GM11168 (cell line): ENCODE measurements around the gene PCDHGA2.
"Not testable (repeated sequence)": the region's sequence is repeated elsewhere in the genome, so short reads cannot be mapped to it uniquely, and the experiment has no call there.

Experiments
- in situ Hi-C: fragments of 300-500 bp; cut with MboI; formaldehyde crosslinking; loops from one replicate; pipeline ENCODE4 v1.12.0; 2022; ENCODE audit warnings: low sequenced_read_pairs; ENCODE audit not compliant: unreplicated experiment

The PCDHGA2 gene

DNA sequence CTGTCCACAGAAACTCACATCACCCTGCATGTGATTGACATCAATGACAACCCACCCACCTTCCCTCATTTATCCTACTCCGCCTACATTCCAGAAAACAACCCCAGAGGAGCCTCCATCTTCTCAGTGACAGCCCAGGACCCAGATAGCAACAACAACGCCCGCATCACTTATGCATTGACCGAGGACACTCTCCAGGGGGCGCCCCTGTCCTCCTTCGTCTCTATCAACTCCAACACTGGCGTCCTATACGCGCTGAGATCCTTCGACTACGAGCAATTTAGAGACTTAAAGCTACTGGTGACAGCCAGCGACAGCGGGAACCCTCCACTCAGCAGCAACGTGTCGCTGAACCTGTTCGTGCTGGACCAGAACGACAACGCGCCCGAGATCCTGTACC, 6.8 kb downstream of the PCDHGA2 start:
- in situ Hi-C loops: no loop called here

DNA sequence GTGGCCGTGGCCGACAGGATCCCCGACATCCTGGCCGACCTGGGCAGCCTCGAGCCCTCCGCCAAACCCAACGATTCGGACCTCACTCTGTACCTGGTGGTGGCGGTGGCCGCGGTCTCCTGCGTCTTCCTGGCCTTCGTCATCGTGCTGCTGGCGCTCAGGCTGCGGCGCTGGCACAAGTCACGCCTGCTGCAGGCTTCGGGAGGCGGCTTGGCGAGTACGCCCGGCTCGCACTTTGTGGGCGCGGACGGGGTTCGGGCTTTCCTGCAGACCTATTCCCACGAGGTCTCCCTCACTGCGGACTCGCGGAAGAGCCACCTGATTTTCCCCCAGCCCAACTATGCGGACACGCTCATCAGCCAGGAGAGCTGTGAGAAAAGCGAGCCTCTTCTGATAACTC, 7.5 kb downstream of the PCDHGA2 start:
- in situ Hi-C loops: not testable (repeated sequence)

DNA sequence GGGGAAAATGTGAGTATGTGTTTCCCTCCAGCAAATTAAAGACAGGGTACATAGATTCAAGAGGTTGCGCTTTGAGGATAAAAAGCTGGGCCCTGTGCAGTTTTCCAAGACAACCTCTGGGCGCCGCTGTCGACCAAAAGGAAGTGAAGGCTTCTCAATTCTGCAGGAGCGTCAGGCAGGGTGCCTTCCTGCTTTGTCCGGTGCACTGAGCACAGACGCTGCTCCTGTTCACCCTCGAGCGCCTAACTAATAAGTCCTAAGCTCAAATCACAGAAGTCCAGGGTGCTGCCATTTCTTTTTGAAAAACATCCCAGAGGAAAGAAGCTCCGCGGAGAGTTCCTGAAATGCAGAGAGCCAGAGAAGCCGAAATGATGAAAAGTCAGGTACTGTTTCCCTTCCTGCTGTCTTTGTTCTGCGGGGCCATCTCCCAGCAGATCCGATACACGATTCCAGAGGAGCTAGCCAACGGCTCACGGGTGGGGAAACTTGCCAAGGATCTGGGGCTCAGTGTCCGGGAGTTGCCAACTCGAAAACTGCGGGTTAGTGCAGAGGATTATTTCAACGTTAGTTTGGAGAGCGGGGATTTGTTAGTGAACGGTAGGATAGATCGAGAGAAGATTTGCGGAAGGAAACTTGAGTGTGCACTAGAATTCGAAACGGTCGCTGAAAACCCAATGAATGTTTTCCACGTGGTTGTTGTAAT, 11.5 kb downstream of the PCDHGA2 start, which contains the start of gene PCDHGB1:
TSS of gene PCDHGB1 (plus strand) at position 183 of the 703 bp plus-strand sequence. CDS start at position 345, 162 bp downstream.
- in situ Hi-C loops: no loop called here

GRCh38 chr5:141351591-141351990, 13.0 kb downstream of the PCDHGA2 start:
- in situ Hi-C loops: no loop called here

- in situ Hi-C loops: no loop called here
These were observed 16.4 kb downstream of the PCDHGA2 start, which contains the start of gene PCDHGA4 for GRCh38 chr5:141354900-141355469. Gene PCDHGA4 (plus strand): TSS chr5:141355021. CDS start chr5:141355108, 87 bp downstream.

DNA sequence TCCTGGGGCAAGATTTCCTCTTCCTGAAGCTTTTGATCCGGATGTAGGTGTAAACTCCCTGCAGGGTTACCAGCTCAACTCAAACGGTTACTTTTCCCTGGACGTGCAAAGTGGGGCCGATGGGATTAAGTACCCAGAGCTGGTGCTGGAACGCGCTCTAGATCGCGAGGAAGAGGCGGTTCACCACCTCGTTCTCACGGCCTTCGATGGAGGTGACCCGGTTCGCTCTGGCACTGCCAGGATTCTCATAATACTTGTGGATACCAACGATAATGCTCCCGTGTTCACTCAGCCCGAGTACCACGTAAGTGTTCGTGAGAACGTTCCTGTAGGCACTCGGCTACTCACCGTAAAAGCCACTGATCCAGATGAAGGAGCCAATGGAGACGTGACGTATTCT, 17.1 kb downstream of the PCDHGA2 start:
- in situ Hi-C loops: no loop called here

DNA sequence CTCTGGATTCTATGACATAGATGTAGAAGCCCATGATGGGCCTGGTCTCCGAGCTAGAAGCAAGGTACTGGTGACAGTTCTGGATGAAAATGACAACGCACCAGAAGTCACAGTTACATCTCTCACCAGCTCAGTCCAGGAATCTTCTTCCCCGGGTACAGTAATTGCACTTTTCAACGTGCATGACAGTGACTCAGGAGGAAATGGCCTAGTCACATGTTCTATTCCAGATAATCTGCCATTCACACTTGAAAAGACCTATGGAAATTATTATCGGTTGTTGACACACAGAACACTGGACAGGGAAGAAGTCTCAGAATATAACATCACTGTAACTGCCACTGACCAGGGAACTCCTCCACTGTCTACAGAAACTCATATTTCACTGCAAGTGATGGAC, 17.6 kb downstream of the PCDHGA2 start:
- in situ Hi-C loops: no loop called here

DNA sequence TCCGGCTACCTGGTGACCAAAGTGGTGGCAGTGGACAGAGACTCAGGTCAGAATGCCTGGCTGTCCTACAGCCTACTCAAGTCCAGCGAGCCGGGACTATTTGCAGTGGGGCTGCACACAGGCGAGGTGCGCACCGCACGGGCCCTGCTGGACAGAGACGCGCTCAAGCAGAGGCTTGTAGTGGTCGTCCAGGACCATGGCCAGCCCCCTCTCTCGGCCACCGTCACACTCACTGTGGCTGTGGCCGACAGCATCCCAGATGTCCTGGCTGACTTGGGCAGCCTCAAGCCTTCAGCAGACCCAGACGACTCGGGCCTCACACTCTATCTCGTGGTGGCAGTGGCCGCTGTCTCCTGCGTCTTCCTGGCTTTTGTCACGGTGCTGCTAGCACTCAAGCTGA, 18.4 kb downstream of the PCDHGA2 start:
- in situ Hi-C loops: no loop called here

GRCh38 chr5:141359790-141360426, 21.3 kb downstream of the PCDHGA2 start, which contains the start of gene PCDHGB2:
Gene PCDHGB2 (plus strand): TSS chr5:141359994. CDS start chr5:141360136, 142 bp downstream.
- in situ Hi-C loops: no loop called here

DNA sequence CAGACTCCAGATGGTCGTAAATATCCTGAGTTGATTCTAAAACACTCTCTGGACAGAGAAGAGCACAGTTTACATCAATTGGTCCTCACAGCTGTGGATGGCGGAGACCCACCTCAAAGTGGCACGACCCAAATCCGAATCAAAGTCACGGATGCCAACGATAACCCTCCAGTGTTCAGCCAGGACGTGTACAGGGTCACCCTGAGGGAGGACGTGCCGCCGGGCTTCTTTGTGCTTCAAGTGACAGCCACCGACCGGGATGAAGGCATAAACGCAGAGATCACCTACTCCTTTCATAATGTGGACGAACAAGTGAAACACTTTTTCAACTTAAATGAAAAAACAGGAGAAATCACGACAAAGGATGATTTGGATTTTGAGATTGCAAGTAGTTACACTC, 22.1 kb downstream of the PCDHGA2 start:
- in situ Hi-C loops: no loop called here

DNA sequence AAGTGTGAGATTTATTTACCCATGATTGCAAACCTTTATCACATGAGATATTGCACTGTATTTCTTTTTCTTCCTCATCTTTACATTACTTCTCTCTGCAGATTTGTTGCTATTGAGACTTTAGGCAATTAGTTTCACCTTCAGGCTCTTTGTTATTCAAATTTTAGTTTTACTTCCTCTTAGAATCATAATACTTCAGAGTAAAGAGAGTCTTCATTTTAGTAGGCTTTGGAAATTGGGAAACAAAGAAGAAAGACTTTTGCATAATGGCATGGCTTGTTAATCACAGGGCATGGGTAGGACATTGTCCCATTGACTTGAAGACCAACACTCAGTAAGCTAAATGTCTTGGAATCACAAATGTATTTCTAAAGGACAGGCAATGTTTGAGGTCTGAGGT, 24.2 kb downstream of the PCDHGA2 start:
- in situ Hi-C loops: no loop called here

DNA sequence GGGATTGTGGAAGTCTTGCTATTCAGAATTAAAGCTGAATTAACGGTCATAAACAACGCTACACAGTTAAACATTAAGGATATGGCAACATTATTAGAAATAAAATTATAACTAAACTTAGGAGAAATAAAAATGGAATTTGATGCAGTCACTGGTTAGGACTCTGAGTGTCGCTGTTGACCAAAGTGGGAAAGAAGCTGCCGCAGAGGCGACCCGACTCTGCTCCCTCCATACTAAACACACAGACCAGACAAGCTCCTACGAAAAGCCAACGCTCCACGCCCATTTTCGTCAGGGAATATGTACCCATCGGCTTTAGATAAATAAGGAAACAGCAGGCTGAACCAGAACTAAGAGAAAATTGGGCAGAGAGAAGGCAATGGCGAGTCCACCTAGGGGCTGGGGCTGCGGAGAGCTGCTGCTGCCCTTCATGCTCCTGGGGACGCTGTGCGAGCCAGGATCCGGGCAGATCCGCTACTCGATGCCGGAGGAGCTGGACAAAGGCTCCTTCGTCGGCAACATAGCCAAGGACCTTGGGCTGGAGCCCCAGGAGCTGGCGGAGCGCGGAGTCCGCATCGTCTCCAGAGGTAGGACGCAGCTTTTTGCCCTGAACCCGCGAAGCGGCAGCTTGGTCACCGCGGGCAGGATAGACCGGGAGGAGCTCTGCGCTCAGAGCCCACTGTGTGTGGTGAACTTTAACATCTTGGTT, 25.5 kb downstream of the PCDHGA2 start, which contains the start of gene PCDHGA5:
TSS of gene PCDHGA5 (plus strand) at position 211 of the 709 bp plus-strand sequence. CDS start at position 380, 169 bp downstream.
- in situ Hi-C loops: no loop called here

DNA sequence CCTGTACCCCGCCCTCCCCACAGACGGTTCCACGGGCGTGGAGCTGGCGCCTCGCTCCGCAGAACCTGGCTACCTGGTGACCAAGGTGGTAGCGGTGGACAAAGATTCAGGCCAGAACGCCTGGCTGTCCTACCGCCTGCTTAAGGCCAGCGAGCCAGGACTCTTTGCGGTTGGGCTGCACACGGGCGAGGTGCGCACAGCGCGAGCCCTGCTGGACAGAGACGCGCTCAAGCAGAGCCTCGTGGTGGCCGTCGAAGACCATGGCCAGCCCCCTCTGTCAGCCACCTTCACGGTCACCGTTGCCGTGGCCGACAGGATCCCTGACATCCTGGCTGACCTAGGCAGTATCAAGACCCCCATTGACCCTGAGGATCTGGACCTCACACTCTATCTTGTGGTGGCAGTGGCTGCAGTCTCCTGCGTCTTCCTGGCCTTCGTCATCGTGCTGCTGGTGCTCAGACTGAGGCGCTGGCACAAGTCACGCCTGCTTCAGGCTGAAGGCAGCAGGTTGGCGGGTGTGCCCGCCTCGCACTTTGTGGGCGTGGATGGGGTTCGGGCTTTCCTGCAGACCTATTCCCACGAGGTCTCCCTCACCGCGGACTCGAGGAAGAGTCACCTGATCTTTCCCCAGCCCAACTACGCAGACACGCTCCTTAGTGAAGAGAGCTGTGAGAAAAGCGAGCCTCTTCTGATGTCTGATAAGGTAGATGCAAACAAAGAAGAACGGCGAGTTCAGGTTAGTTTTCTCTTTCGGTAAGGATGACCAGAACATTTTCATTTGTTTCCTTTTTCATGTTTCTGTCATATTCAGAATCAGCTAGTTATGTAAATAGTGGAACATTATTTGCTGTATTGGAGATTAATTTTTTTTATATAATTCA, 27.7 kb downstream of the PCDHGA2 start:
- in situ Hi-C loops: no loop called here

DNA sequence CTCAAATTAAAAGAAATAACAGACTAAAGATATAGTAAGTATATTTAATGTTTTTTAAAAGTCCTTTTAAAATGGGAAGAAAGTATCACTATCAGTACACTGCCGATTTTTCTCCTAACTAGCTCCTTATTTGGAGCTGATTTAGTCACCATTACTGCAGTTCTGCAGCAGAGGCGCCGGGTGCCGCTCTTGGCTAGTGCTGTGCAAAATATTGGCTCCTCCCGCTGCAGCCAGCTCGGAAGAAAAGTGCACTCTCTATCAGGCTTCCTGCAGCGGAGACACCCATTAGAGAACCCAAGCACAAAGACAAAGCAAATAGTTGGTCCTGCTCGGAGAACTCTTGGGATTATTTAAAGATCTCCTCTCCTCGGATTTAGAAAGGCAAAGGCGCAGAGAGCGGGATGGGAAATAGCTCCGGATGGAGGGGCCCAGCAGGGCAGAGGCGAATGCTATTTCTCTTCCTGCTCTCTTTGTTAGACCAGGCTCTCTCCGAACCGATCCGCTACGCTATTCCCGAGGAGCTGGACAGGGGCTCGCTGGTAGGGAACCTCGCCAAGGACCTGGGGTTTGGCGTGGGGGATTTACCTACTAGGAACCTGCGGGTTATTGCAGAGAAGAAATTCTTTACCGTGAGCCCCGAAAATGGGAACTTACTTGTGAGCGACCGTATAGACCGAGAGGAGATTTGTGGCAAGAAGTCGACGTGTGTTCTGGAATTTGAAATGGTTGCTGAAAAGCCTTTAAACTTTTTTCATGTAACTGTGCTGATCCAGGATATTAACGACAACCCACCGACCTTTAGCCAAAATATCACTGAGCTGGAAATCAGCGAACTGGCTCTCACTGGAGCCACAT, 31.7 kb downstream of the PCDHGA2 start, which contains the start of gene PCDHGB3:
TSS of gene PCDHGB3 (plus strand) at position 249 of the 855 bp plus-strand sequence. CDS start at position 402, 153 bp downstream.
- in situ Hi-C loops: no loop called here

DNA sequence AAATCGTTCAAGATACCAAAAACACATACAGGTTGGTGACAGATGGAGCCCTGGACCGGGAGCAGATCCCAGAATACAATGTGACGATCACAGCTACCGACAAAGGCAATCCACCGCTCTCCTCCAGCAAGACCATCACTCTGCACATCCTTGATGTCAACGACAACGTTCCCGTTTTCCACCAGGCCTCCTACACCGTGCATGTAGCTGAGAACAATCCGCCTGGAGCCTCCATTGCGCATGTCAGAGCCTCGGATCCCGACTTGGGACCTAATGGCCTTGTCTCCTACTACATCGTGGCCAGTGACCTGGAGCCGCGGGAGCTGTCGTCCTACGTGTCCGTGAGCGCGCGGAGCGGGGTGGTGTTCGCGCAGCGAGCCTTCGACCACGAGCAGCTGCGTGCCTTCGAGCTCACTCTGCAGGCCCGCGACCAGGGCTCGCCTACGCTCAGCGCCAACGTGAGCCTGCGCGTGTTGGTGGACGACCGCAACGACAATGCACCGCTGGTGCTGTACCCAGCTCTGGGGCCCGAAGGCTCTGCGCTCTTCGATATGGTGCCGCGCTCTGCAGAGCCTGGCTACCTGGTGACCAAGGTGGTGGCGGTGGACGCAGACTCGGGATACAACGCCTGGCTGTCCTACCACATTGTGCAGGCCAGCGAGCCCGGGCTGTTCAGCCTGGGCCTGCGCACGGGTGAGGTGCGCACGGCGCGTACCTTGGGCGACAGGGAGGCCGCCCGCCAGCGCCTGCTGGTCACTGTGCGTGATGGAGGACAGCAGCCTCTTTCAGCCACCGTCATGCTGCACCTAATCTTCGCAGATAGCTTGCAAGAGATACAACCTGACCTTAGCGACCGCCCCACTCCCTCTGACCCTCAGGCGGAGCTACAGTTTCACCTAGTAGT, 33.3 kb downstream of the PCDHGA2 start:
- in situ Hi-C loops: no loop called here

DNA sequence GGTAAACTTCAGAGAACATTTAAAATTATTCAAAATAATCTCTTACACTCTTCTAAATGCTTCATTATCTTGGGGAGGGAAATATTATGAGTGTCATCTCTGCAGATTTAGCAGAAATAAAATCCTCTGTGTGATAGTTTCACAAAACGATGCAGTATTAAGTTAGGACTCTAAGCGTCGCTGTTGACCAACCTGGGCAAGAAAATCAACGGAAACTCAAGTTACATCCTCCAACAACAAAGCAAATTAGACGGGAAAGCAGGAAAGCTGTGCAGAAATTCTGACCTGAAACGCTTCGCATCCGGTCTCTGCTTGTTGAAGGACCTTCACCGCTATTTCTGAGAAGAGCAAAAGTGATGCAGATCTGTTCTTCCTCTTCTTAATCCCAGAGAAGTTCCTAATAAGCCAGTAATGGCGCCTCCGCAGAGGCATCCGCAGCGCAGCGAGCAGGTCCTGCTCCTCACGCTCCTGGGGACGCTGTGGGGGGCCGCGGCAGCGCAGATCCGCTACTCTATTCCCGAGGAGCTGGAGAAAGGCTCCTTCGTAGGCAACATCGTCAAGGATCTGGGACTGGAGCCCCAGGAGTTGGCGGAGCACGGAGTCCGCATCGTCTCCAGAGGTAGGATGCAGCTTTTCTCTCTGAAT, 35.2 kb downstream of the PCDHGA2 start, which contains the start of gene PCDHGA6:
TSS of gene PCDHGA6 (plus strand) at position 219 of the 645 bp plus-strand sequence. CDS start at position 412, 193 bp downstream.
- in situ Hi-C loops: no loop called here

DNA sequence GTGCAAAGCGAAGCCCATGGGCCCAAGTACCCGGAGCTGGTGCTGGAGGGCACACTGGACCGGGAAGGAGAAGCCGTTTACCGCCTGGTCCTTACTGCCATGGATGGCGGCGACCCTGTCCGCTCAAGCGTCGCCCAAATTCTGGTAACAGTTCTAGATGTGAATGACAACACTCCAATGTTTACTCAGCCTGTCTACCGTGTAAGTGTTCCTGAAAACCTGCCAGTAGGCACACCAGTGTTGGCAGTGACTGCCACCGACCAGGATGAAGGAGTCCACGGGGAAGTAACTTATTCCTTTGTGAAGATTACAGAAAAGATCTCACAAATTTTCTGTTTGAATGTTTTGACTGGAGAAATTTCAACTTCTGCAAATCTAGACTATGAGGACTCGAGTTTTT, 36.1 kb downstream of the PCDHGA2 start:
- in situ Hi-C loops: no loop called here
